GM18951 (cell line): ENCODE measurements around the gene SLC4A5.
"Not testable (repeated sequence)": the region's sequence is repeated elsewhere in the genome, so short reads cannot be mapped to it uniquely, and the experiment has no call there.

Source experiments
- POLR2A ChIP-seq: IDR thresholded peaks from 4 replicates; pipeline ENCODE4 v1.6.1; 2011; ENCODE audit warnings: mild to moderate bottlenecking; ENCODE audit not compliant: insufficient read length, insufficient read depth; ENCODE audit errors: extremely low read depth
- in situ Hi-C: fragments of 300-500 bp; cut with MboI; formaldehyde crosslinking; loops from one replicate; pipeline ENCODE4 v1.12.0; 2022; ENCODE audit warnings: low sequenced_read_pairs, mixed read lengths, inconsistent platforms; ENCODE audit not compliant: unreplicated experiment

SLC4A5 gene

DNA sequence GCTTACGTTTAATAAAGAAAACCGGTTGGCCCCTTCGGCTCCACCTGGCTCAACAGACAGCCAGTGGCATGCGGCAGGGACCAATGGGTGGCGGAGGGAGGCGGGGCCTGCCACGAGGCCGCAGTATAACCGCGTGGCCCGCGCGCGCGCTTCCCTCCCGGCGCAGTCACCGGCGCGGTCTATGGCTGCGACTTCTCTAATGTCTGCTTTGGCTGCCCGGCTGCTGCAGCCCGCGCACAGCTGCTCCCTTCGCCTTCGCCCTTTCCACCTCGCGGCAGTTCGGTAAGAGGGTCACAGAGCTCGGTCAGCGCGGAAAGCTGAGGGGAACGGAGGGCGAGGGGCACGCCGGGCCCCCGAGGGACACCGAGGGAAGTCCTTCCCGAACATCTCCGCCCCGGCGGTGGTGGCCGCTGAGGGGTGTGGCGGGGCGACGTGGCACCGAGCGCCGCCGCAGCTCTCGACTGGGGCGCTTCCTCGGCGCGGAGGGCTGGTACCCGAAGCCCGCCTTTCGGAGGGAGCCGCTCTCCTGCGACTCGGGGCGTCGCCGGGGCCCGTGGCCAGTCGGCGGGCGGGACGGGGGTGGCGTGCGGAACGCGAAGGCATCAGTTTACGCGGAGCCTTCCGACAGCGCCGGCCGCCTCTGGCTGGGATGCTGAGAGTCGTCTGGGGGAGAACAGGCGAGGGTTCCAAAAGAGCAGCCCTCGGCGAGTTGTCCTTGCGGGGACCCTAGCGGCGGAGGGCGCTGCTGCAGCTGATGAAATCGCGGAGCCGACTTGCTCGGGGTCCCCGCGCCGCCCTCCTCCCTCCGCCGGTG, 144.5 kb downstream of the SLC4A5 start, which contains the start of gene MTHFD2:
MTHFD2 (plus strand) TSS at position 155 of the 814 bp plus-strand sequence; CDS start at position 182, 27 bp downstream.
- in situ Hi-C loops = no loop called here
- TF ChIP-seq POLR2A = peak; percentile 99

GRCh38 chr2:74198023-74198460, 145.2 kb downstream of the SLC4A5 start:
- in situ Hi-C loops = no loop called here
- no peak for TF ChIP-seq POLR2A

- in situ Hi-C loops = no loop called here
- no peak for TF ChIP-seq POLR2A
Measured at GRCh38 chr2:74197049-74197448, 146.2 kb downstream of the SLC4A5 start.

DNA sequence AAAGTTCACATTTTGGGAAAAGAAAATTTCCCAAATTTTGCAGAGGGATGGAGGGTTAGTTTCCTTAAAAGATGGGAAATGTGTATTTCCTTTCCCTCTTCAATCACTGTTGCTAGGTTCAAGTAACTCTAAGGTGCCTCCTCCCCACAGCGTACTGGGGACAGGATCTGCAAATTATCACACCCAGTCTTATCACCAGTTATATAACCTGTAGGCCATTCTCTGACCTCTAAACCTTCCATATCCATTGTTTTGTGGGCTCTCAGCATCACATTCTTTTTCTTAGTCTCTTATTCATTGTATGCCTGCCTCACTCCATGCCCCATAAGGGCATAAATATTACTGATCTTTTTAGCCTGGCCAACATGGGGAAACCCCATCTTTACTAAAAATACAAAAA, 148.4 kb downstream of the SLC4A5 start:
- no peak for TF ChIP-seq POLR2A
- in situ Hi-C loops = no loop called here

DNA sequence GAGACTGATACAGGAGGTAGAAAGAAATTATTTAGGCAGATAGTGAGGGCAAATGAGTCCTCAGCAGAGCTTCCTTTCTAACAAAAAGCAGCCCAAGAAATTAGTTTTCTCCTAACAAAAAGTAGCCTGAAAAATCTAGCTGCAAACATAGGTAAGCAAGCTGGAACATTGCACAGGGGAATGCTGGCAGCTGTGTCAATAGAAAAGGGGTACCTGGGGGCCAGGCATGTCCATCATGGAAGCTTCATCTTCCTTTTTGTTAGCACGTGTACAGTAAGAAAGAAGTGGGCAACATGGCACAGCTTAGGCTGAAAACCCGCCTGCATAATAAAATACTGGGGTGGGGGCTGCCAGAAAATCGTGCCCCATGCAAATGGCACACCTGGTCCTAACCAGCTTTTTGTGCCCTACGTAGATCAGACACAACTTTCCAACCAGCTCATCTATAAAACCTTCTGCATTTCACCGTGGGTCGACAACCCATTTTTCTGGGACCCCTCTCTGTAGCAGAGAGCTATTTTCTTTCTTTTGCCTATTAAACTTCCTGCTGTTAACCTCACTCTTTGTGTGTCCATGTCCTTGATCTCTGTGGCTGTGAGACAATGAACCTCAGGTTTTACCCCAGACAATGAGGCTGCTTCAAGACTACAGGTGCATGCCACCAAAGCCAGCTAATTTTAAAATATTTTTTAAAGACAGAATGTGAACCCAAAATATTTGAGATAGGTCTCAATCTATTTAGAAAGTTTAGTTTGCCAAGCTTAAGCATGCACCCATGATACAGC, 151.4 kb downstream of the SLC4A5 start:
- in situ Hi-C loops = no loop called here
- no peak for TF ChIP-seq POLR2A

DNA sequence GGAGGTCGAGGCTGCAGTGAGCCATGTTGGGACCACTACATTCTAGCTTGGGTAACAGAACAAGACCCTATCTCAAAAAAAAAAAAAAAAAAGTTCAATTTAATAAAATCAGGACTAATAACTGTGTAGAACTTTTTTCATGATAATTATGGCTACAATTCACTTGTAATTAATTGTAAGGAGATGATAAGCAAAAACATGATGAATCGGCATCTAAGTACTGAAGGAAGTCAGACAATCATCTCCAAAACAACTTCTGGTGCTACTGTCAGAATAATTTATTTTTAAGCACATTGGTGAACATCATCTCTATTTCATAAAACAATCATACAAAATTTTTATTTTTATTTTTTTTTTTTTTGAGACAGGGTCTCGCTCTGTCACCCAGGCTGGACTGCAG, 154.5 kb downstream of the SLC4A5 start:
- in situ Hi-C loops = no loop called here
- TF ChIP-seq POLR2A = no peak

GRCh38 chr2:74188018-74188601, 155.1 kb downstream of the SLC4A5 start:
- TF ChIP-seq POLR2A = no peak
- in situ Hi-C loops = no loop called here

- in situ Hi-C loops = not testable (repeated sequence)
Measured at GRCh38 chr2:74186706-74187105, 156.5 kb downstream of the SLC4A5 start.

GRCh38 chr2:74186038-74186437, 157.2 kb downstream of the SLC4A5 start:
- in situ Hi-C loops = no loop called here
- TF ChIP-seq POLR2A = peak; percentile 43

- in situ Hi-C loops = no loop called here
- no peak for TF ChIP-seq POLR2A
Measured at GRCh38 chr2:74183878-74184277, 159.3 kb downstream of the SLC4A5 start.

GRCh38 chr2:74181739-74182138, 161.5 kb downstream of the SLC4A5 start:
- TF ChIP-seq POLR2A = no peak
- in situ Hi-C loops = no loop called here

GRCh38 chr2:74179063-74179865, 164.0 kb downstream of the SLC4A5 start:
- in situ Hi-C loops = no loop called here
- TF ChIP-seq POLR2A = no peak
